ENCODE data around the gene SPACDR.

The SPACDR gene

DNA sequence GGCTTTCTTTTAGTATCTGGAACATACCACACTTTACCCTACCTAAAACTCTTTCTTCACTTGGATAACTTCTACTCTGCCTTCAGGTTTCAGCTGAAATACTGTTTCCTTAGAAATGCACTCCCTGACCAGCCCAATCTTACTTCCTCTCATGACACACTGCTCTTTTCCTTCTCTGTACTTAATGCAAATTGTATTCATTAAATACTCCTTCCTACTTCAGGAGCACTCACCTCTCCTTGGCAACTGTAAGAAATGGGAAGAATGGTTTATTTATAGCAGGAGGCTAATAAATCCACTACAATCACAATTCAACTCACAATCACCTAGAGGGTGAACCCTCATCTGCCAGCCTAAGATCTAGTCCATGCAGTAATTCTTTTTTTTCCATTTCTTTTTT lies 50.7 kb downstream of the SPACDR start:
- DNase-seq (ENCODE audit: low read depth), result no peak

DNA sequence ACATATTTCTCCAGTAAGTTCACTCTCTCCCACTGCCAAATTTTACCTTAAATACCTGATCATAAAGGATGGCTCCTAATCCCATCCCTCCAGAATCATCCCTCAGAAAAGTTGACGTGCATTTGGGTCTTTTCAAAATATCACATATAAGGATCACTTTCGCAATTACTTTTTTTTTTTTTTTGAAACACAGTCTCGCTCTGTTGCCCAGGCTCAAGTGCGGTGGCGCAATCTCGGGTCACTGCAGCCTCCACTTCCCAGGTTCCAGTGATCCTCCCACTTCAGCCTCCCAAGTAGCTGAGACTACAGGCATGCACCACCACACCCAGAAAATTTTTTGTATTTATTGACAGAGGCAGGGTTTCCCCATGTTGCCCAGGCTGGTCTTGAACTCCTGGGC lies 53.0 kb downstream of the SPACDR start:
- no peak for DNase-seq (ENCODE audit: low read depth)

DNA sequence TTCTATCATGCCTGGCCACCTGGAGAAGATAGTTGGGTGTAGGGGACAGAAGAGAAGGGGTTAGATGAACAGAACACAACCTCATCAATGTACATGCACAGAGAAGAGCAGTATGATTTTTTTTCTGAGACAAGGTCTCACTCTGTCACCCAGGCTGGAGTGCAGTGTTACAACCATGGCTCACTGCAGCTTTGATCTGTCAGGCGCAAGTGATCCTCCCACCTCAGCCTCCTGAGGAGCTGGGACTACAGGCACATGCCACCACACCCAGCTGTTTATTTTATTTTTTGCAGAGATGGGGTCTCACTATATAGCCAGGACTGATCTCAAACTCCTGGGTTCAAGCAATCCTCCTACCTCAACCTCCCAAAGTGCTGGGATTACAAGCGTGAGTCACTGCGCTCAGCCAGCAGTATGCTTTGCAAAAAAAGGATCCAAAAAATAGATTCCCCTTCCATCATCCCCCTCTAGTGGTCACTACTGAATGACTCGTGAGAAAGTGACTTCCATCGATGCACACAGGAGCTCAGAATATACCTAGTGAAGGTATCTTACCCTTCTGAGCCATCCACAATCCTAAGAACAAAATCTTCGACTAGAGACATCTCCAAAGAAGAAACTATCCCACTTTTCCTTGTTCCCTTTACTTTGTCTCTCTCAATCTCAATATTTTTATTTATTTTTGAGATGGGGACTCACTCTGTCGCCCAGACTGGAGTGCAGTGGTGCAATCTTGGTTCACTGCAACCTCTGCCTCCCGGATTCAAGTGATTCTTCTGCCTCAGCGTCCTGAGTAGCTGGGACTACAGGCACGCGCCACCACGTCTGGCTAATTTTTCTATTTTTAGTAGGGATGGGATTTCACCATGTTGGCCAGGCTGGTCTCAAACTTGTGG lies 56.5 kb downstream of the SPACDR start:
- DNase-seq (ENCODE audit: low read depth), result peak; percentile 20

DNA sequence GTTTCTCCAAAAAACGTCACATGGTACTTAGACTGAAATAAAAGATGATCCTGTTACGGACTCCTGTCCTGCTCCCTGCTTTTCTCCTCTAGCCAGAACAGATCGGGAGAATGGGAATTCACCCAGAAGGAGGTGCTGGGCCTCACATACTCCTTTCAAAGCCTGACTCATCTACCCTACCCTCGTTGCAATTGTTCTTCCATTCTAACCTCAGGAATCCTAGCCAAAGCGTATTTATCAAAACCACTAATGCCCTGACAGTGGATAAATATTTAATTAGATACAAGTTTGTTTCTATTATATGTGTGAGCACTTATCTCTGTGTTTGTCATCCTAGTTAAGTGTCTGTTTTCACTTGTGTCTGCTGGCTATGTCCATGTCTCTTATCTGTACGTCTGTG lies 57.3 kb downstream of the SPACDR start:
- no peak for DNase-seq (ENCODE audit: low read depth)
